Heart right ventricle (tissue), 16 donors: ENCODE data around the gene UBL5. TPM values are rescaled to one million over a fixed set of nuclear protein-coding genes. Genes with fewer than 3 reads are reported as not detected.
"Not testable (repeated sequence)": the region's sequence is repeated elsewhere in the genome, so short reads cannot be mapped to it uniquely, and the experiment has no call there.

Experiments
- ATAC-seq, 8 donors: fragments of 200-7000 bp; cut with Tn5 transposase; one replicate each; pipeline ENCODE4 v1.9.1; 2020; ENCODE audit warnings: mild to moderate bottlenecking in 8 of 8, moderate library complexity in 8 of 8, moderate number of reproducible peaks in 1 of 8
- DNase-seq, 2 donors: peaks; one replicate each; pipeline ENCODE4 v3.0.0-alpha.2; 2020
- H3K27ac ChIP-seq, 10 donors: fragments of 200-600 bp; sonication (generic) in 2 of 10; one replicate each; pipeline versions ENCODE4 v1.5.0 to v1.8.0; 2020 to 2022; ENCODE audit warnings: mild to moderate bottlenecking in 3 of 10
- H3K27me3 ChIP-seq, 7 donors: fragments of 200-600 bp; one replicate each; pipeline ENCODE4 v1.8.0; 2021 to 2022; ENCODE audit warnings: mild to moderate bottlenecking in 2 of 7
- H3K36me3 ChIP-seq, 9 donors: fragments of 200-600 bp; sonication (generic) in 1 of 9; one replicate each; pipeline versions ENCODE4 v1.5.0 to v1.8.0; 2020 to 2022; ENCODE audit warnings: mild to moderate bottlenecking in 2 of 9
- H3K4me1 ChIP-seq, 9 donors: fragments of 200-600 bp; sonication (generic) in 1 of 9; one replicate each; pipeline versions ENCODE4 v1.5.0 to v1.8.0; 2020 to 2022; ENCODE audit warnings: mild to moderate bottlenecking in 4 of 9
- H3K4me3 ChIP-seq, 10 donors: fragments of 200-600 bp; sonication (generic) in 2 of 10; one replicate each; pipeline versions ENCODE4 v1.5.0 to v1.8.0; 2020 to 2022; ENCODE audit warnings: mild to moderate bottlenecking in 7 of 10, moderate library complexity in 2 of 10
- H3K9me3 ChIP-seq, 11 donors: fragments of 200-600 bp in 10 of 11; sonication (generic) in 2 of 11; one replicate each; pipeline versions ENCODE4 v1.5.0 to v1.8.0; 2013 to 2022; ENCODE audit warnings: mild to moderate bottlenecking in 2 of 11, control low read depth in 1 of 11, moderate library complexity in 1 of 11
- CTCF ChIP-seq, 9 donors: fragments of 200-600 bp; sonication (generic) in 2 of 9; IDR thresholded peaks; one replicate each; pipeline versions ENCODE4 v1.5.0 to v1.8.0; 2021 to 2022; ENCODE audit warnings: antibody characterized with exemption in 9 of 9, mild to moderate bottlenecking in 5 of 9, moderate library complexity in 1 of 9
- WGBS, 2 donors: extraction: QIAGEN DNeasy Blood & Tissue Kit; methylation state at CpG; one replicate each; pipeline ENCODE4 v1.1.7; 2013; ENCODE audit warnings: inconsistent platforms in 1 of 2; 5-methylcytosine and 5-hydroxymethylcytosine counted together
- intact Hi-C, 10 donors: fragments of 100-400 bp; cut with DNase I; formaldehyde crosslinking; loops; one replicate each; pipeline versions ENCODE4 v1.11.1 to v1.14.2; 2022
- long read RNA-seq, 3 donors: library from polyadenylated mRNA; unstranded; transcript quantifications; one replicate each; pipeline ENCODE4 v2.0.0, GENCODE V29; 2020 to 2021
- polyA plus RNA-seq, 2 donors: library from polyadenylated mRNA; stranded (reverse); fragments of 200-250 nt; gene quantifications; one replicate each; pipeline ENCODE4 v1.2.3, GENCODE V29; 2013
- total RNA-seq, 10 donors: library from RNA; stranded (reverse); fragmentation: NEBNext Ultra II Directional in 3 of 10; extraction: Animal tissue kit (Norgen Biotek cat#: 25700) in 3 of 10; gene quantifications; one replicate each; pipeline versions ENCODE4 v1.2.1 to v1.2.4, GENCODE V29; 2021 to 2023
- donor health status: Arrhythmogenic right ventricular cardiomyopathy.
- donor health status: ischemic (EF 13 %, LVEDD 7.1; RV severe dilation, severe dysfunction).
- donor health status: healthy with polysubstance abuse.
- donor health status: DM: no; HTN: yes; CAD: no.
- donor health status: DM: no; HTN: no; CAD: no.
- donor health status: ischemic (EF 25% LVEDD 6.9; RV normal size, moderate dysfunction).
- donor health status: ischemic (EF 25% LVEDD 5.7; RV mildly dilated, moderate dysfunction).
- donor health status: healthy.
- donor health status: DM: yes; HTN: yes; CAD: no.
- donor health status: Ischemic cardiomyopathy.
- donor health status: ischemic (EF 35%, LVEDD 5.7; RV mildly dilated, moderate dysfunction).
- donor health status: nonischemic (EF 11% LVEDD 7.7; RV severe dilation, severe dysfunction).
- donor health status: DM: yes; HTN: yes; CAD: no.
- donor health status: PGD.
- donor health status: ischemic (EF 29% LVEDD 5.4; RV normal size, mild dysfunction).
- donor health status: nonischemic (EF 23%, LVEDD 6.1; RV moderate dilation, normal function).

The UBL5 gene
- total RNA-seq (100 to 1,000 TPM; 483 to 573 (median 516) TPM), polyA plus RNA-seq (1,000 to 10,000 TPM in 1 of 2 donors, 100 to 1,000 TPM in 1; 914 to 1,564 TPM)
- long read RNA-seq, donor 1, transcript UBL5-202 (5 exons, 432 nt): major isoform, 141 of 220 reads
- long read RNA-seq, donor 1, transcript UBL5-201 (5 exons, 513 nt): minor isoform, 23 of 220 reads
- long read RNA-seq, donor 1, partial matches to known transcripts: 50 of 220 reads
- long read RNA-seq, donor 1, other reads (novel, unspliced or antisense): 5 of 220 reads
- long read RNA-seq, donor 2, transcript UBL5-202 (5 exons, 432 nt): major isoform, 129 of 265 reads
- long read RNA-seq, donor 2, transcript UBL5-201 (5 exons, 513 nt): minor isoform, 25 of 265 reads
- long read RNA-seq, donor 2, partial matches to known transcripts: 97 of 265 reads
- long read RNA-seq, donor 2, other reads (novel, unspliced or antisense): 13 of 265 reads
- long read RNA-seq, donor 3, transcript UBL5-202 (5 exons, 432 nt): major isoform, 15 of 24 reads
- long read RNA-seq, donor 3, partial matches to known transcripts: 5 of 24 reads
- long read RNA-seq, donor 3, other reads (novel, unspliced or antisense): 2 of 24 reads

GRCh38 chr19:9827289-9828238 is at the start of gene UBL5:
UBL5 (plus strand) TSS chr19:9827918; CDS start chr19:9828338, 420 bp downstream.
- Histone ChIP-seq H3K4me1 (peaks cover 10 to 31% (median 26%) of the 10 kb centered on the region in 9 donors), H3K36me3 (peaks cover 0 to 31% (median 5%) of the 10 kb centered on the region in 9 donors), H3K27me3 (no peaks in the 10 kb centered on the region), H3K9me3 (no peaks in the 10 kb centered on the region), H3K27ac (peak within 1 kb of the TSS in 9 of 10 donors; percentile 51 to 93 (median 80)), H3K4me3 (peak within 1 kb of the TSS; percentile 66 to 96 (median 86))
- DNase-seq (peak; percentile 82 to 91), ATAC-seq (peak; percentile 94 to 98 (median 98))
- intact Hi-C loops: no loop called here
- TF ChIP-seq CTCF (IDR thresholded peaks at IDR 0.05): no peak
- WGBS, 2 donors: 0% methylated on average over 62 of the region's 62 CpGs

- Histone ChIP-seq H3K27me3 (no peaks in the 10 kb centered on the region), H3K36me3 (no peaks in the 10 kb centered on the region), H3K9me3 (peaks cover 0 to 22% (median 4%) of the 10 kb centered on the region in 11 donors), H3K4me3 (no peak overlapping the region), H3K27ac (no peak overlapping the region), H3K4me1 (peaks cover 0 to 18% (median 13%) of the 10 kb centered on the region in 9 donors)
- no peak for TF ChIP-seq CTCF (IDR thresholded peaks at IDR 0.05)
- ATAC-seq (no peak), DNase-seq (no peak)
- 97% methylated on average over 2 of the region's 2 CpGs for WGBS, 2 donors
- intact Hi-C loops: loop anchor here in 3 of 10 donors (10.0 kb wide), 2 partner anchors 108 to 648 kb away; partner anchors contain the start of gene ZNF562 (in 2 of the 3)
Measured at GRCh38 chr19:9782338-9782737, 45.4 kb upstream of the UBL5 start.

GRCh38 chr19:9784163-9784496 is 43.6 kb upstream of the UBL5 start:
- H3K4me1 ChIP-seq: peaks cover 0 to 18% (median 13%) of the 10 kb centered on the region in 9 donors
- intact Hi-C loops: loop anchor here in 3 of 10 donors (10.0 kb wide), 2 partner anchors 109 to 649 kb away; partner anchors contain the start of gene ZNF562 (in 2 of the 3)
- H3K27ac ChIP-seq: peak overlapping the region in 2 of 10 donors; percentile 88 to 91
- H3K27me3 ChIP-seq, H3K36me3 ChIP-seq, H3K4me3 ChIP-seq, ATAC-seq, DNase-seq, H3K9me3 ChIP-seq: not testable (repeated sequence)
- WGBS, 2 donors: 88 to 89% methylated on average over 6 of the region's 6 CpGs

GRCh38 chr19:9785367-9786331 is 42.1 kb upstream of the UBL5 start:
- H3K36me3 ChIP-seq: no peaks in the 10 kb centered on the region
- peak; percentile 97 to 99 for DNase-seq
- no peak for TF ChIP-seq CTCF (IDR thresholded peaks at IDR 0.05)
- WGBS, 2 donors: 2% methylated on average over 69 to 74 of the region's 74 CpGs
- peak overlapping the region; percentile 87 to 99 (median 95) for H3K27ac ChIP-seq
- intact Hi-C loops: loop anchor here in 3 of 10 donors (1.0 to 10.0 kb wide), 4 partner anchors 17 to 651 kb away; partner anchors contain the start of genes ZNF562 (in 2 of the 3) and ZNF846 (in 1 of the 3)
- no peaks in the 10 kb centered on the region for H3K9me3 ChIP-seq
- ATAC-seq: peak; percentile 92 to 96 (median 94)
- no peaks in the 10 kb centered on the region for H3K27me3 ChIP-seq
- H3K4me3 ChIP-seq: peak overlapping the region; percentile 61 to 97 (median 76)
- peaks cover 0 to 29% (median 18%) of the 10 kb centered on the region in 9 donors for H3K4me1 ChIP-seq
